Tibial artery (tissue), 4 donors: ENCODE measurements around the gene PTGDS.

Source experiments
- DNase-seq, 2 donors: peaks; one replicate each; pipeline ENCODE4 v3.0.0-alpha.2; 2019
- H3K27ac ChIP-seq, 2 donors: fragments of 200-600 bp; sonication (generic) in 1 of 2; 1 replicate in 1 of 2; 2 replicates in 1 of 2; pipeline ENCODE4 v1.5.1; 2018 to 2019; ENCODE audit warnings: mild to moderate bottlenecking in 1 of 2
- H3K27me3 ChIP-seq, 2 donors: fragments of 200-600 bp; sonication (generic) in 1 of 2; one replicate each; pipeline versions ENCODE4 v1.5.1 to v1.6.0; 2016 to 2019
- H3K36me3 ChIP-seq, 3 donors: fragments of 200-600 bp; sonication (generic) in 2 of 3; one replicate each; pipeline ENCODE4 v1.5.1; 2016 to 2019; ENCODE audit warnings: mild to moderate bottlenecking in 2 of 3
- H3K4me1 ChIP-seq, 4 donors: fragments of 200-600 bp; sonication (generic) in 2 of 4; 1 replicate in 3 of 4; 2 replicates in 1 of 4; pipeline ENCODE4 v1.5.1; 2016 to 2019
- H3K4me3 ChIP-seq, 2 donors: fragments of 200-600 bp; sonication (generic) in 1 of 2; 1 replicate in 1 of 2; 2 replicates in 1 of 2; pipeline ENCODE4 v1.5.1; 2018 to 2019; ENCODE audit warnings: mild to moderate bottlenecking in 2 of 2
- H3K9me3 ChIP-seq, 3 donors: fragments of 200-600 bp; sonication (generic) in 1 of 3; one replicate each; pipeline ENCODE4 v1.5.1; 2016 to 2019
- CTCF ChIP-seq, 2 experiments: fragments of 200-600 bp in 1 of 2; fragments of 450-650 bp in 1 of 2; IDR thresholded peaks; one replicate each; pipeline ENCODE4 v1.5.1; 2017 to 2019; ENCODE audit warnings: antibody characterized with exemption in 2 of 2, mild to moderate bottlenecking in 1 of 2, moderate library complexity in 1 of 2
- intact Hi-C: fragments of 100-400 bp; cut with DNase I; formaldehyde crosslinking; loops from one replicate; pipeline ENCODE4 v1.15.0; 2023; ENCODE audit warnings: low total_unique reads

PTGDS gene

GRCh38 chr9:136981588-136982231, 4.4 kb downstream of the PTGDS start:
- Histone ChIP-seq H3K27me3 (peaks cover 0 to 81% of the 10 kb centered on the region in 2 donors), H3K27ac (no peak overlapping the region), H3K36me3 (no peaks in the 10 kb centered on the region), H3K4me3 (no peak overlapping the region), H3K9me3 (no peaks in the 10 kb centered on the region), H3K4me1 (peaks cover 0 to 24% (median 15%) of the 10 kb centered on the region in 4 donors)
- DNase-seq: no peak
- TF ChIP-seq CTCF (IDR thresholded peaks at IDR 0.05): no peak
- intact Hi-C loops: no loop called here

GRCh38 chr9:136982232-136983051, 5.1 kb downstream of the PTGDS start, which contains the start of gene LCNL1:
Gene LCNL1, plus strand, starts transcription at chr9:136982993. Its CDS starts 594 bp downstream, at chr9:136983587.
- H3K4me3 ChIP-seq: no peak within 1 kb of the TSS
- intact Hi-C loops: no loop called here
- no peak within 1 kb of the TSS for H3K27ac ChIP-seq
- no peaks in the 10 kb centered on the region for H3K36me3 ChIP-seq
- peaks cover 0 to 21% (median 14%) of the 10 kb centered on the region in 4 donors for H3K4me1 ChIP-seq
- peaks cover 0 to 81% of the 10 kb centered on the region in 2 donors for H3K27me3 ChIP-seq
- no peak for TF ChIP-seq CTCF (IDR thresholded peaks at IDR 0.05)
- no peaks in the 10 kb centered on the region for H3K9me3 ChIP-seq
- no peak for DNase-seq

GRCh38 chr9:136983167-136983566, 5.9 kb downstream of the PTGDS start:
- TF ChIP-seq CTCF (IDR thresholded peaks at IDR 0.05): no peak
- Histone ChIP-seq H3K4me1 (peaks cover 0 to 14% (median 7%) of the 10 kb centered on the region in 4 donors), H3K27ac (no peak overlapping the region), H3K36me3 (no peaks in the 10 kb centered on the region), H3K9me3 (no peaks in the 10 kb centered on the region), H3K27me3 (peaks cover 0 to 75% of the 10 kb centered on the region in 2 donors), H3K4me3 (no peak overlapping the region)
- intact Hi-C loops: no loop called here
- no peak for DNase-seq

GRCh38 chr9:136983656-136984314, 6.5 kb downstream of the PTGDS start:
- peaks cover 0 to 74% of the 10 kb centered on the region in 2 donors for H3K27me3 ChIP-seq
- H3K27ac ChIP-seq: no peak overlapping the region
- no peak for TF ChIP-seq CTCF (IDR thresholded peaks at IDR 0.05)
- peaks cover 0 to 9% (median 3%) of the 10 kb centered on the region in 4 donors for H3K4me1 ChIP-seq
- intact Hi-C loops: no loop called here
- H3K4me3 ChIP-seq: no peak overlapping the region
- DNase-seq: no peak
- H3K36me3 ChIP-seq: no peaks in the 10 kb centered on the region
- H3K9me3 ChIP-seq: no peaks in the 10 kb centered on the region

- no peak for DNase-seq
- Histone ChIP-seq H3K4me1 (peaks cover 0 to 8% (median 2%) of the 10 kb centered on the region in 4 donors), H3K27ac (no peak overlapping the region), H3K36me3 (no peaks in the 10 kb centered on the region), H3K9me3 (no peaks in the 10 kb centered on the region), H3K27me3 (peaks cover 0 to 69% of the 10 kb centered on the region in 2 donors), H3K4me3 (no peak overlapping the region)
- TF ChIP-seq CTCF (IDR thresholded peaks at IDR 0.05): no peak
- intact Hi-C loops: loop anchor here (5.0 kb wide), 1 partner anchor 32 kb away; the partner anchor contains the start of gene LCN12
These were observed 7.2 kb downstream of the PTGDS start for GRCh38 chr9:136984464-136985026.
